COLO668 (cell line): ENCODE data around the gene SPATA20.

Source experiments
- DNase-seq: peaks from one replicate; lab custom pipeline; 2025; ENCODE audit not compliant: unreplicated experiment; lab: John Stamatoyannopoulos, UW

SPATA20 gene

DNA sequence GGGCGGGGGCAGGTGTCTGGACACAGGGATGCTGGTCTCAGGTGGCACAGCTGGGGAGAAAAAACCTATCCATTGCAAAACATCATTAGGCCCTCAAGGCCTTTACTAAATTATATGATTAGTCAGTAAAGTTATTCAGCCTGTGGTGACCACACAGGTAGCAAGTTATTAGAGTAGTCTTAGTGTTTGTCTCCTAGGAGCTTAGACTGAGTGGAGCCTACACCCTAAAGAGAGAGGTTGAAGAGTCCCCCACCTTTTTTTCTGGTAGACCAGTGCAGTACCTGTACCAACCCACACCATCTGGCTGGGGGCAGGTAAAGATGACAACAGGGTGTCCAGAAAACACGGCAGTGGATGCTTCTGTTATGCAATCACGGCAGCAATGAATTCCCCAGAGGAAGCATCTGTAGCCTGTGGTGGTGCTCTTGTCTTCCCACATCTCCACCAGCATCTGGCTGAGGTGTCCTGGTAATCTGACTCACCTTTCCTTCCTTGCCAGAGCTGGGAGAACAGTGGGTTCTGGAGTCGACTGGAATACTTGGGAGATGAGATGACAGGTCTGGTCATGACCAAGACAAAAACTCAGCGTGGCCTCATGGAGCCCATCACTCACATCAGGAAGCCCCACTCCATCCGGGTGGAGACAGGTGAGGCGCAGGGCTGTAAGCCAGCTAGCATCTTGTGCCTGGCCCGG is 27.7 kb upstream of the SPATA20 start:
- no peak for DNase-seq

DNA sequence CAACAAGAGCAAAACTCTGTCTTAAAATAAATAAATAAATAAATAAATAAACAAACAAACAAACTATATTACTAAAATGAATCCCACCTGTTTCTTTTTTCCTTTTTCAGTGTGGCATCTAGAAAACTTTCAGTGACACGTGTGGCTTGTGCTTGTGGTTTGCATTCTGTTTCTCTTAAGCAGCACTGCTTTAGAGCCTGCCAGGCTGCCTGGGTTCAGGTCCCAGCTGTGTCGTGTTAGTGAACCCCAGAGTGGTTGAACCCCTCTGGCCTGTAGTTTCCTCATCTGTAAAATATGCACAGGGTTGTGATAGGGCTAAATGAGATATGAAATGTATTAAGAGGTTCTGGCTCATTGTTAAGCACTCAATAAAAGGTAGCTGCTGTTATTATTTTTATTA is 26.5 kb upstream of the SPATA20 start:
- no peak for DNase-seq

- no peak for DNase-seq
These were observed 25.5 kb upstream of the SPATA20 start for GRCh38 chr17:50521514-50521913.

- DNase-seq = no peak
These were observed 24.2 kb upstream of the SPATA20 start for GRCh38 chr17:50522766-50523165.

DNA sequence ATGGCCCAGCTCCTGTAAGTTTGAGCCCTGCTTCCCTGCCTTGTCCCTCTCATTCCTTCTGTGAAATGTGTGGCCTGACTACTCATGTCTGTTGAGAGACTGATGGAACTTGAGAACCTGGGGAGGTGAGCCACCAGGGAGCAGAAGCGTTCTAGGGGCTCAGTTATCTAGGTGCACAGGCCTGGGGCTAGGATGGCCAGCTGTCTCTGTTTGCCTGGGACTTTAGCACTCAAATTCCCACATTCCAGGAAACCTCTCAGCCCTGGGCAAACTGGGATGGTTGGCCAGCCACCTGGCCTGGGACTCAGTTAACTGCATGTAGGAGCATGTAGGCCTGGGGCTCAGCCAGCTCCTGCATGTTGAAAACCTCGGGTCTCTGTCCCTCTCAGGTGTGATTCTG is 23.8 kb upstream of the SPATA20 start:
- no peak for DNase-seq

- DNase-seq = no peak
These were observed 22.1 kb upstream of the SPATA20 start for GRCh38 chr17:50524838-50525237.

DNA sequence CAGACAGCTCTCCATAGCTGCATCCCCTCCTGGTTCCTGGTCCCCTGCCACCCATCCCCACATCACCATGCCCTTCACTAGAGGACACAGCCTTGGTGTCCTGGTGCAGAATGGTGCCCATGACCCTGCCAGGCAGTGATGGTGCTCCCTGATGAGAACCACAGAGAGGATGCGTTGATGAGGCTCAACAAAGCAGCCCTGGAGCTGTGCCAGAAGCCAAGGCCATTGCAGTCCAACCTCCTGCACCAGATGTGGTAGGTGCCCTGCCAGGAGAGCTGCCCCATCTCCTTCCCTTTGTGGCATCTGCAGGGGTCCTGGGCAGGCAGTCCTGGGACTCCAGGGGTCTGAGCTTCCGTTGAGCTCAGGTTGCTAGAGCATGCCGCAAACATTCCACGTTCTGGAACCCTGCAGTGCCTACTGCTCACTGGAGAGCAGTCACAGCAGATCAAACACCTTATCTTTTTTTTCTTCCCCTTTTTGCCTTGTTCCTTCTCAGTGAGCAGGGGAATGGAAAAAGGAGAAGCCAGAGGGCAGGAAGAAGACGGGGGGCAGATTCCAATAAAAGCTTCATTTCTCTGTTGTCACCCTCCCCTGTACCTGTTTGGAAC is 19.7 kb upstream of the SPATA20 start:
- no peak for DNase-seq

GRCh38 chr17:50527949-50528474 is 19.0 kb upstream of the SPATA20 start:
- DNase-seq = no peak

- DNase-seq = no peak
These were observed 17.1 kb upstream of the SPATA20 start for GRCh38 chr17:50529849-50530248.

DNA sequence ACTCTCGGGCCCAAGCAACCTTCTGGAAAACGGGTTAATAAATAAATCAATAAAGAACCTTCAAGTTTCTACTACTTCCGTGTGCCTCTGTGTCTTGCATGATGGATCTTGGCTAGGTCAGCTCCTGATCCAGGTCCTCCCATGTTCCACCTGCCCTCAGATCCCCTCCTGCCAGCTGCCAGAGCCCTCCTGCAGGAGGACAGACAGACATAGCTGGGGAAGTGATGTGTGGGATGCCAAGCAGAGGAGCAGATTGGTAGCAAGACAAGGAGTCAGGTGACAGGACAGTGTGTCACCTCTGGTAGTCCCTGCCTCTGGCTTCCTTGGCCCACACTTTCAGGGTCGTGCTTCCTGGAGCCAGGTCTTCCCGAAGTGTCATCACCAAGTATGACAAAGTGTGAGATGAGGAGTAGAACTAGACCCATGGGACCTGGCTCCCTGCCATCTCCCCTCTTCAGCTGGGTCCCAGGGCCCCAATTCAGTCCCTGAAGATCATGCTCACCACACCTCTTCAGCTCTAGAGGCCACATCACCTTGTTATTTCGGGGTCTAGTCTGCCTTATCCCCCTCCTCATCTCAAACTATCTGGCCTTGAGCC is 15.4 kb upstream of the SPATA20 start:
- no peak for DNase-seq

DNA sequence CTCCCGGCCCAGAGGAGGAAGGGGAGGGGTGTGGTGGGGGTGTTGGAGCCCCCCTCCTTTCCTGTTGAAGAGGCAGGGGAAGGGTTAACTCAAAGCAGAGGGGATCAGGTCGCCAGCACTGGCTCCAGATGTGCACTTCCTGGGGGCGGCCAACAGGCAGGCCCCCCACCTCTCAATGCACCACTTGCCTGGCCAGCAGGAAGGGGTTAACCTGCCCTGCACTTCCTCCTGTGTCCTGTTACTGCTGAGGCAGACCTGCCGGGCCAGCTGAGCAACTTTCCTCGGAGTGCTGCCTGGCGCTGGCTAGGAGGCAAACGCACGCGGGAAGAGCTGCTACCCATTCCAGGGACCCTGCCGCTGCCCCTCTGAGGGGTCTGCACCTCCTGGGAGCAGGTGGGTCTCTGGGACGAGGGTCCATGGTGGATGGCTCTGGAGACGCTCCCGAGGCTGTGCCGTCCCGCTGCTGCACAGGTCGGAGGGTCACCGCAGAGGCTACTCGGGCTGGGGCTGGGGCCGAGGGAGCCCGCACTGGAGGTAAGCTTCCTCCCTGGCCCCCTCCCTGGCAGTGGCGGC is 14.4 kb upstream of the SPATA20 start, which contains the start of gene EPN3:
EPN3 (plus strand) TSS at position 284 of the 573 bp plus-strand sequence. CDS start 3,822 bp downstream, outside the sequence.
- peak; percentile 36 for DNase-seq

GRCh38 chr17:50533185-50533584 is 13.8 kb upstream of the SPATA20 start:
- no peak for DNase-seq

- peak; percentile 9 for DNase-seq
These were observed 13.2 kb upstream of the SPATA20 start for GRCh38 chr17:50533720-50534148.

GRCh38 chr17:50534222-50534978 is 12.6 kb upstream of the SPATA20 start:
- DNase-seq = peak; percentile 21

GRCh38 chr17:50534979-50535326 is 12.0 kb upstream of the SPATA20 start:
- DNase-seq = no peak

- no peak for DNase-seq
These were observed 11.6 kb upstream of the SPATA20 start for GRCh38 chr17:50535407-50535806.

DNA sequence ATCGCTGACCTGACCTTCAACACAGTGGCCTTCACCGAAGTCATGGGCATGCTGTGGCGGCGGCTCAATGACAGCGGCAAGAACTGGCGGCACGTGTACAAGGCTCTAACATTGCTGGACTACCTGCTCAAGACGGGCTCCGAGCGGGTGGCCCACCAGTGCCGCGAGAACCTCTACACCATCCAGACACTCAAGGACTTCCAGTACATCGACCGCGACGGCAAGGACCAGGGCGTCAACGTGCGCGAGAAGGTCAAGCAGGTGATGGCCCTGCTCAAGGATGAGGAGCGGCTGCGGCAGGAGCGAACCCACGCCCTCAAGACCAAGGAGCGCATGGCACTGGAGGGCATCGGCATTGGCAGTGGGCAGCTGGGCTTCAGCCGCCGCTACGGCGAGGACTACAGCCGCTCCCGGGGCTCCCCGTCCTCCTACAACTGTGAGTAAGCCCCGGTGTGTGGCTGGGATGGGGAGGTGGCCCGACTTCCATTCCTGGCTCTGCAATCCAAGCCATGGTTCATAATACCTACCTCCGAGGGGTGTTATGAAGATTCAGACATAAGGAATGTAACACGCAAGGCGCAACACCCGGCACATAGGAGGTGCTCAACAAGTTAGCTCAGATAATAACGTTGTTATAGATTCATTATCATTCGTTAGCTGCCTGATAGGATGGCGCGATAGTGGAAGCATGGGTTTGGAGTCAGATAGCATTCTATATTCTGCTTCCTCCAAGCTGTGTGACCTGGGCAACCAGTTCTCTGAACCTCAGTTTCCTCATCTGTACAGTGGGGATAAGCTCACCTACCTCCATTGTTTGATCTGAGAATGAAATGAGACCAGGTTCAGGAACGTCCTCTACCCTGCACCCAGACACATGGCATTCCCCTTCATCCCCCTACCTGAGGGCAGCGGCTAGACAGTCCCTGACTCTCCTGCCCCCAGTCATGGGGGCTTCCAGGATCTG is 10.0 kb upstream of the SPATA20 start:
- no peak for DNase-seq

DNA sequence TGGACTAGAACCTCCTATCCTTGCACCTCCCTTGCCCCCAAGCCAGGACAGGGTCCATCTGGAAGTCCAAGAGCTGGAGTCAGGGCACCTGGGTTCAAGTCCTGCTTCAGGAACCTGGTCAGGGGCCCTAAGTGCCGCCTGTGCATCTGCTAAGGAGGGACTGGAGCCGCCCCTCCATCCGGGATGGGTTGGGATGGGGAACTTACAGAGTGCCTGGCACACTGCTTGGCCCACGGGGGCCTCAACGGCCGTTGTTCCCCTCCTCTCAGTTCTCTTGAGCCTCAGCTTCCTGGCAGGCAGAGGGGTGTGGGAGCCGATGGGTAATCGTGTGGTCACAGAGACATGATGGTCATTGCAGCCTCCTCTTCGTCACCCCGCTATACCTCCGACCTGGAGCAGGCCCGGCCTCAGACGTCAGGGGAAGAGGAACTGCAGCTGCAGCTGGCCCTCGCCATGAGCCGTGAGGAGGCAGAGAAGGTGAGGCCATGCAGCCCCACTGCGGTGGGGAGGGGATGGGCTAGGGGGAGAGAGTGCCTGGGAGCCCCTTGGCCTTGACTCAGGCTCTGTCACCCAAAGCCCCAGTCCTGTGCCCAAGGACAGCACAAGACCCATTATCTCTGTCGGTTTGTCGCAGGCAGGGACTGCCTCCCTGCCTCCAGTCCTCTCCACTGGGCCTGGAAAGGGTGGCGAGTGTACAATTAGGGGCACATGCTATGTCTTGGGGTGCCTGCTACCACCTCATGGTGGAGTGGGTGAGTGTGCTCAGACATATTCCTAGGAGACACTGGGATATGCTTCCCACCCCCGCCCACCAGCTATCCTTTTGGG is 9.0 kb upstream of the SPATA20 start:
- DNase-seq = no peak
